D721Med (cell line): Measurements from ENCODE around the gene UBE2E1.
"Not testable (repeated sequence)": the region's sequence is repeated elsewhere in the genome, so short reads cannot be mapped to it uniquely, and the experiment has no call there.

Source experiments
- DNase-seq: peaks from one replicate; pipeline ENCODE4 v3.0.0; 2011; ENCODE audit warnings: low spot score; ENCODE audit not compliant: insufficient read length
- FAIRE-seq: peaks from 2 replicates; lab custom pipeline; 2011; peaks lifted over from hg19 to GRCh38; lab: Jason Lieb, UNC
- CTCF ChIP-seq: IDR thresholded peaks from 2 replicates; pipeline ENCODE4 v1.5.1; 2012; ENCODE audit warnings: mild to moderate bottlenecking, control low read depth; ENCODE audit not compliant: insufficient read depth; ENCODE audit errors: missing control alignments

UBE2E1 gene

GRCh38 chr3:23911397-23911796, 105.6 kb downstream of the UBE2E1 start:
- DNase-seq (no peak), FAIRE-seq (no peak)
- TF ChIP-seq CTCF = no peak

- not testable (repeated sequence) for DNase-seq, FAIRE-seq
Observed at GRCh38 chr3:23912335-23912734, 106.6 kb downstream of the UBE2E1 start.

GRCh38 chr3:23913182-23913581, 107.4 kb downstream of the UBE2E1 start:
- FAIRE-seq (no peak), DNase-seq (no peak)
- TF ChIP-seq CTCF = no peak

- TF ChIP-seq CTCF = no peak
- DNase-seq (no peak), FAIRE-seq (no peak)
Observed at GRCh38 chr3:23913873-23914743, 108.4 kb downstream of the UBE2E1 start.

- TF ChIP-seq CTCF = no peak
- no peak for FAIRE-seq
- DNase-seq = no peak
Observed at GRCh38 chr3:23915537-23916108, 109.9 kb downstream of the UBE2E1 start.

GRCh38 chr3:23916152-23916885, 110.6 kb downstream of the UBE2E1 start:
- FAIRE-seq (no peak), DNase-seq (no peak)
- TF ChIP-seq CTCF = no peak

- no peak for TF ChIP-seq CTCF
- FAIRE-seq (no peak), DNase-seq (peak; percentile 81)
Observed at GRCh38 chr3:23916886-23917678, 111.3 kb downstream of the UBE2E1 start, which contains the start of the genes NKIRAS1 and RPL15. Gene NKIRAS1 (minus strand): TSS chr3:23916990. CDS start chr3:23910904, 6,086 bp downstream. Gene RPL15 (plus strand): TSS chr3:23917132. CDS start chr3:23917860, 728 bp downstream.

GRCh38 chr3:23917679-23918303, 112.0 kb downstream of the UBE2E1 start:
- DNase-seq, FAIRE-seq: not testable (repeated sequence)

GRCh38 chr3:23918331-23918730, 112.6 kb downstream of the UBE2E1 start:
- not testable (repeated sequence) for DNase-seq, FAIRE-seq
